HepG2 (cell line): ENCODE data around the gene GLIS2. TPM values are rescaled to one million over a fixed set of nuclear protein-coding genes. Genes with fewer than 3 reads are reported as not detected.

Source experiments
- ARHGAP35 ChIP-seq: sonication (generic); formaldehyde crosslinking; IDR thresholded peaks from 2 replicates; pipeline ENCODE4 v1.9.0; 2022; ENCODE audit warnings: mild to moderate bottlenecking, inconsistent platforms, moderate library complexity, missing genetic modification reagents, borderline replicate concordance
- ATF7 ChIP-seq, 2 experiments: fragments of 450-650 bp in 1 of 2; sonication (generic) in 1 of 2; formaldehyde crosslinking in 1 of 2; IDR thresholded peaks; 2 replicates each; pipeline versions ENCODE4 v1.4.0 to v1.6.1; 2016 to 2020; ENCODE audit warnings: antibody characterized with exemption in 1 of 2, mild to moderate bottlenecking in 1 of 2, missing genetic modification reagents in 1 of 2
- CCAR2 ChIP-seq: fragments of 200-400 bp; formaldehyde crosslinking; optimal IDR thresholded peaks from 2 replicates; pipeline ENCODE3; 2018; ENCODE audit warnings: low read depth, mild to moderate bottlenecking, low read length, moderate library complexity
- EHMT2 ChIP-seq: fragments of 200-600 bp; sonication (generic); IDR thresholded peaks from 2 replicates; pipeline ENCODE4 v1.7.0; 2017; ENCODE audit warnings: antibody characterized with exemption, low read depth, low read length, borderline replicate concordance
- GATAD1 ChIP-seq: IDR thresholded peaks from 2 replicates; pipeline ENCODE4 v1.6.1; 2016; ENCODE audit warnings: missing genetic modification reagents, missing compliant biosample characterization
- JUNB ChIP-seq: sonication (generic); formaldehyde crosslinking; IDR thresholded peaks from 2 replicates; pipeline ENCODE4 v1.8.0; 2022; ENCODE audit warnings: missing genetic modification reagents, mild to moderate bottlenecking, borderline replicate concordance
- YY1 ChIP-seq: IDR thresholded peaks from 2 replicates; pipeline ENCODE4 v1.6.1; 2011; ENCODE audit warnings: low read length, low read depth, moderate library complexity, mild to moderate bottlenecking; ENCODE audit not compliant: insufficient read depth, insufficient replicate concordance
- ZNF263 ChIP-seq: sonication (generic); formaldehyde crosslinking; IDR thresholded peaks from 2 replicates; pipeline ENCODE4 v1.4.0; 2020; ENCODE audit warnings: missing genetic modification reagents
- ZNF326 ChIP-seq: sonication (generic); formaldehyde crosslinking; IDR thresholded peaks from 2 replicates; pipeline ENCODE4 v1.4.0; 2020; ENCODE audit warnings: missing genetic modification reagents, borderline replicate concordance
- polyA plus RNA-seq, 8 experiments: library from polyadenylated mRNA; depleted of rRNA in 3 of 8; stranded (reverse) in 7 of 8; unstranded in 1 of 8; fragments of >200 nt; fragmentation: Illumina TruSeq in 4 of 8; extraction: Trizol in 4 of 8; gene quantifications; 2 replicates each; pipeline versions ENCODE4 v1.2.1 to v1.2.3, GENCODE V29; 2011 to 2016; ENCODE audit warnings: low read depth in 4 of 8, missing spikeins in 1 of 8, mixed read lengths in 1 of 8; ENCODE audit not compliant: insufficient read depth in 1 of 8
- total RNA-seq, 5 experiments: library from RNA; depleted of rRNA; stranded (reverse); fragments of >200 nt; fragmentation: Illumina TruSeq; extraction: Trizol; gene quantifications; 2 replicates each; pipeline ENCODE4 v1.2.3, GENCODE V29; 2016; ENCODE audit warnings: low read depth in 1 of 5
- TF ChIP-seq, protein P1 (sequence below): IDR thresholded peaks from 2 replicates; pipeline ENCODE4 v1.6.1; 2012; ENCODE audit warnings: low read depth, low read length, improper control_type of control experiment
- TF ChIP-seq, protein P2 (sequence below): sonication (generic); formaldehyde crosslinking; IDR thresholded peaks from 2 replicates; pipeline ENCODE4 v1.5.0; 2020; ENCODE audit warnings: mild to moderate bottlenecking, missing genetic modification reagents
- TF ChIP-seq, protein P3 (sequence below), 2 experiments: sonication (generic) in 1 of 2; formaldehyde crosslinking in 1 of 2; IDR thresholded peaks; 2 replicates each; pipeline versions ENCODE4 v1.4.0 to v1.6.1; 2016 to 2020; ENCODE audit warnings: borderline replicate concordance in 1 of 2, low read depth in 1 of 2, mild to moderate bottlenecking in 1 of 2, missing genetic modification reagents in 1 of 2
- TF ChIP-seq, protein P4 (sequence below), 2 experiments: IDR thresholded peaks; 2 replicates each; pipeline ENCODE4 v1.6.1; 2011 to 2012; ENCODE audit warnings: low read length in 2 of 2, borderline replicate concordance in 1 of 2, low read depth in 1 of 2, mild to moderate bottlenecking in 1 of 2, moderate library complexity in 1 of 2

The GLIS2 gene
- total and polyA plus RNA-seq, 2 of the 13 experiments (the other 11 are each of a cell fraction or from before 2014, with no cell fraction given), result 0.28 to 0.29 TPM

DNA sequence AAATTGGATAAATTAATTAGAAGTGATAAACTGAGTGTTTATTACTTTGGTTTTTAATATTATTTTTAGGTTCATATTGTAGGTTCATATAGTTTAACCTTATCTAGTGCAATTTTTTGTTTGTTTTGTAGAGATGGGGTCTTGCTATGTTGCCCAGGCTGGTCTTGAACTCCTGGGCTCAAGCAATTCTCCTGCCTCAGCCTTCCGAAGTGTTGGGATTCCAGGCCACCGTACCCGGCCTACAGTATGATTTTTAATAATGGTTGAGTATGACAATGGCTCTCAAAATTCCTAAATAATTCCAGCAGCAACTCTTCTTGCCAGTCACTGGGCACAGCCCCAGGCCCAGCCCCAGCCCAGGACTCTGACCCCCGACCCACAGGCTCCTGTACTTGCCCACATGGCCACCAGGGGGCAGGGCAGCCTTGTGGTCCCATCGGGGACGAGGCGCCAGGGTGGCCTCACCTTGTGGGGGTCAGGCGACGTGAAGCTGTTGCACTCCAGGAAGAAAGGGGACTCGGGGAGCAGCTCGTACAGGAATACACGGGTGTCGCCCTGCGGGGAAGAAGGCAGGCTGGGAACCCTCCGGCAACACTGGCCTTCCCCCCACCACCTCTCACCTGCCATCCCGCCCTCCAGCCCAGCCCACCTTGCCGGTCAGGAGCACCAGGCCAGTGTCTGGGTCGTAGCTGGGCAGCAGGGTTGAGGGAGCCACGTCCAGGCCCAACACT, 43.1 kb downstream of the GLIS2 start (continued):
- TF ChIP-seq ATF7 (IDR thresholded peaks at IDR 0.05) (no peak), ATF7 (CRISPR knock-in tag; IDR thresholded peaks at IDR 0.05) (no peak), ZNF326 (CRISPR knock-in tag) (no peak), JUNB (CRISPR knock-in tag) (no peak), EHMT2 (no peak), CCAR2 (no peak), ARHGAP35 (CRISPR knock-in tag) (no peak), ZNF263 (0 out of 2 replicates have a peak, but pooled peaks have one; percentile 32), YY1 (no peak), GATAD1 (CRISPR knock-in tag) (no peak)
- TF ChIP-seq, protein P1, sequence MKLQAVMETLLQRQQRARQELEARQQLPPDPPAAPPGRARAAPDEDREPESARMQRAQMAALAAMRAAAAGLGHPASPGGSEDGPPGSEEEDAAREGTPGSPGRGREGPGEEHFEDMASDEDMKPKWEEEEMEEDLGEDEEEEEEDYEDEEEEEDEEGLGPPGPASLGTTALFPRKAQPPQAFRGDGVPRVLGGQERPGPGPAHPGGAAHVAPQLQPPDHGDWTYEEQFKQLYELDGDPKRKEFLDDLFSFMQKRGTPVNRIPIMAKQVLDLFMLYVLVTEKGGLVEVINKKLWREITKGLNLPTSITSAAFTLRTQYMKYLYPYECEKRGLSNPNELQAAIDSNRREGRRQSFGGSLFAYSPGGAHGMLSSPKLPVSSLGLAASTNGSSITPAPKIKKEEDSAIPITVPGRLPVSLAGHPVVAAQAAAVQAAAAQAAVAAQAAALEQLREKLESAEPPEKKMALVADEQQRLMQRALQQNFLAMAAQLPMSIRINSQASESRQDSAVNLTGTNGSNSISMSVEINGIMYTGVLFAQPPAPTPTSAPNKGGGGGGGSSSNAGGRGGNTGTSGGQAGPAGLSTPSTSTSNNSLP, result no peak
- TF ChIP-seq, protein P2, sequence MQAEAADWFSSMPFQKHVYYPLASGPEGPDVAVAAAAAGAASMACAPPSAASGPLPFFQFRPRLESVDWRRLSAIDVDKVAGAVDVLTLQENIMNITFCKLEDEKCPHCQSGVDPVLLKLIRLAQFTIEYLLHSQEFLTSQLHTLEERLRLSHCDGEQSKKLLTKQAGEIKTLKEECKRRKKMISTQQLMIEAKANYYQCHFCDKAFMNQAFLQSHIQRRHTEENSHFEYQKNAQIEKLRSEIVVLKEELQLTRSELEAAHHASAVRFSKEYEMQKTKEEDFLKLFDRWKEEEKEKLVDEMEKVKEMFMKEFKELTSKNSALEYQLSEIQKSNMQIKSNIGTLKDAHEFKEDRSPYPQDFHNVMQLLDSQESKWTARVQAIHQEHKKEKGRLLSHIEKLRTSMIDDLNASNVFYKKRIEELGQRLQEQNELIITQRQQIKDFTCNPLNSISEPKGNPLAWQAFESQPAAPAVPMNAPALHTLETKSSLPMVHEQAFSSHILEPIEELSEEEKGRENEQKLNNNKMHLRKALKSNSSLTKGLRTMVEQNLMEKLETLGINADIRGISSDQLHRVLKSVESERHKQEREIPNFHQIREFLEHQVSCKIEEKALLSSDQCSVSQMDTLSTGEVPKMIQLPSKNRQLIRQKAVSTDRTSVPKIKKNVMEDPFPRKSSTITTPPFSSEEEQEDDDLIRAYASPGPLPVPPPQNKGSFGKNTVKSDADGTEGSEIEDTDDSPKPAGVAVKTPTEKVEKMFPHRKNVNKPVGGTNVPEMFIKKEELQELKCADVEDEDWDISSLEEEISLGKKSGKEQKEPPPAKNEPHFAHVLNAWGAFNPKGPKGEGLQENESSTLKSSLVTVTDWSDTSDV, result no peak
- TF ChIP-seq, protein P3, sequence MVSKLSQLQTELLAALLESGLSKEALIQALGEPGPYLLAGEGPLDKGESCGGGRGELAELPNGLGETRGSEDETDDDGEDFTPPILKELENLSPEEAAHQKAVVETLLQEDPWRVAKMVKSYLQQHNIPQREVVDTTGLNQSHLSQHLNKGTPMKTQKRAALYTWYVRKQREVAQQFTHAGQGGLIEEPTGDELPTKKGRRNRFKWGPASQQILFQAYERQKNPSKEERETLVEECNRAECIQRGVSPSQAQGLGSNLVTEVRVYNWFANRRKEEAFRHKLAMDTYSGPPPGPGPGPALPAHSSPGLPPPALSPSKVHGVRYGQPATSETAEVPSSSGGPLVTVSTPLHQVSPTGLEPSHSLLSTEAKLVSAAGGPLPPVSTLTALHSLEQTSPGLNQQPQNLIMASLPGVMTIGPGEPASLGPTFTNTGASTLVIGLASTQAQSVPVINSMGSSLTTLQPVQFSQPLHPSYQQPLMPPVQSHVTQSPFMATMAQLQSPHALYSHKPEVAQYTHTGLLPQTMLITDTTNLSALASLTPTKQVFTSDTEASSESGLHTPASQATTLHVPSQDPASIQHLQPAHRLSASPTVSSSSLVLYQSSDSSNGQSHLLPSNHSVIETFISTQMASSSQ (IDR thresholded peaks at IDR 0.05; ENCODE audit: low read depth), result no peak
- TF ChIP-seq, protein P3 (CRISPR knock-in tag; IDR thresholded peaks at IDR 0.05; ENCODE audit: borderline replicate concordance), result no peak
- TF ChIP-seq, protein P4, sequence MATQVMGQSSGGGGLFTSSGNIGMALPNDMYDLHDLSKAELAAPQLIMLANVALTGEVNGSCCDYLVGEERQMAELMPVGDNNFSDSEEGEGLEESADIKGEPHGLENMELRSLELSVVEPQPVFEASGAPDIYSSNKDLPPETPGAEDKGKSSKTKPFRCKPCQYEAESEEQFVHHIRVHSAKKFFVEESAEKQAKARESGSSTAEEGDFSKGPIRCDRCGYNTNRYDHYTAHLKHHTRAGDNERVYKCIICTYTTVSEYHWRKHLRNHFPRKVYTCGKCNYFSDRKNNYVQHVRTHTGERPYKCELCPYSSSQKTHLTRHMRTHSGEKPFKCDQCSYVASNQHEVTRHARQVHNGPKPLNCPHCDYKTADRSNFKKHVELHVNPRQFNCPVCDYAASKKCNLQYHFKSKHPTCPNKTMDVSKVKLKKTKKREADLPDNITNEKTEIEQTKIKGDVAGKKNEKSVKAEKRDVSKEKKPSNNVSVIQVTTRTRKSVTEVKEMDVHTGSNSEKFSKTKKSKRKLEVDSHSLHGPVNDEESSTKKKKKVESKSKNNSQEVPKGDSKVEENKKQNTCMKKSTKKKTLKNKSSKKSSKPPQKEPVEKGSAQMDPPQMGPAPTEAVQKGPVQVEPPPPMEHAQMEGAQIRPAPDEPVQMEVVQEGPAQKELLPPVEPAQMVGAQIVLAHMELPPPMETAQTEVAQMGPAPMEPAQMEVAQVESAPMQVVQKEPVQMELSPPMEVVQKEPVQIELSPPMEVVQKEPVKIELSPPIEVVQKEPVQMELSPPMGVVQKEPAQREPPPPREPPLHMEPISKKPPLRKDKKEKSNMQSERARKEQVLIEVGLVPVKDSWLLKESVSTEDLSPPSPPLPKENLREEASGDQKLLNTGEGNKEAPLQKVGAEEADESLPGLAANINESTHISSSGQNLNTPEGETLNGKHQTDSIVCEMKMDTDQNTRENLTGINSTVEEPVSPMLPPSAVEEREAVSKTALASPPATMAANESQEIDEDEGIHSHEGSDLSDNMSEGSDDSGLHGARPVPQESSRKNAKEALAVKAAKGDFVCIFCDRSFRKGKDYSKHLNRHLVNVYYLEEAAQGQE (IDR thresholded peaks at IDR 0.05; ENCODE audit: borderline replicate concordance in 1 of 2, low read depth in 1 of 2, low read length in 2 of 2), result no peak
